HG02678 (cell line): ENCODE measurements around the gene SLC25A26.

Experiments
- ATAC-seq: cut with Tn5 transposase; IDR thresholded peaks from one replicate; pipeline ENCODE4 v1.9.1; 2021; ENCODE audit warnings: mild to moderate bottlenecking, moderate library complexity; ENCODE audit not compliant: unreplicated experiment

Gene SLC25A26

GRCh38 chr3:66426135-66426534, 205.3 kb downstream of the SLC25A26 start:
- ATAC-seq, result no peak

- ATAC-seq, result no peak
Measured at GRCh38 chr3:66427352-66427751, 206.6 kb downstream of the SLC25A26 start.

GRCh38 chr3:66427951-66428474, 207.2 kb downstream of the SLC25A26 start:
- ATAC-seq, result no peak
